HG03196 (cell line): ENCODE data around the gene GPR162.

Experiments
- ATAC-seq: cut with Tn5 transposase; IDR thresholded peaks from one replicate; pipeline ENCODE4 v1.9.1; 2021; ENCODE audit not compliant: unreplicated experiment

GPR162 gene

DNA sequence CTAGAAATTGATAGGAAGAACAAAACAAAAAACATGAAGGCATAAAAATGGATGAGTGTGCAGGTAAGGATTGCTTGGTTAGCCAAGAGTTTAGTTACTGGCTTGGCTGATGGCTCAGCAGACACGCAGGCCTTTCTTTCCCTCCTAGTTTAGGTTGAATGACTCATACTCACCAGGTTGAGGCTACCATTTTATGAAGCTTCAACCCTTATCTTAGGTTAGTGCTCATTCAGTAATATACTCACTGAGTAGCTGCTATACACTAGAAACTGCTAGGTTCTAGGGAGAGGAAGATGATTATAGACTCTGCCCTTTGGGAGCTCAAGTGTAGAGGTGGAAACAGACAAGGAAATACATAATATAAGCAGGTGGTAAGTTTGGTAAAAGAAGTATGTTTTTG lies 12.6 kb downstream of the GPR162 start:
- ATAC-seq, result no peak

DNA sequence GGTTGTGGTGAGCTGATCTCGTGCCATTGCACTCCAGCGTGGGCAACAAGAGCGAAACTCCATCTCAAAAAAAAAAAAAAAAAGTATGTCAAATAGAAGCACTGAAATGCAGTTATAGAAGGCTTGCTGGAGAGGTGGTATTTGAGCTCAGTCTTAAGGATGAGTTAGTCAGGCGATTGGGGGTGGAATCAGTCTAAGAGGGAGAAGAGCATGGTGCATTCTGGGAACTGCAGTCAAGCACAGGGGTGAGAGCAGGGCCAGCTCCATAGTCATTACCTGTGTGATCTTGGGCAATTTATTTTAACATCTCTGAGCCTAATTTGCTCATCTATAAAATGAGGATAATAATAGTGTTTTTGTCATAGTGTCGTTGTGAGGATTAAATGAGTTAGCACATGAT lies 13.3 kb downstream of the GPR162 start:
- ATAC-seq, result no peak

DNA sequence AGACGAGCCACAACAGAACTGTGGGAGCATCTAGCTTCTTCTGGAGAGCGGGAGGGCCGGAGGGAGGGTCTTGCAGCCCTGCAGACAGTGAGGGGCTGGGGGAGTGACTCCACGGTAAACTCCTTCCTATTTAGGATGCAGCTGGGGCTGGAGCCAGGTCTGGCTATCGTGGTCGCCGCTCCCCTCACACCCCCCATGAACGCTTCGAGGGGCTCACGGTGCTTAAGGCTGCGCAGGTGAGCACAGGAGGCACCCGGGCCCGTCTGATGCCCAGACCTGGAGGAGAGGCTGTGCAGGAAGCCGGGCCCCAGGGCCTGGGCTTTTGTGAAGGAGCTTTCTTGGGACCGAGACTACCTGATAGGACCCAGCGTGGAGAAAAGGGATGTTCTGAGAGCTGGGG lies 15.2 kb downstream of the GPR162 start:
- ATAC-seq, result no peak

DNA sequence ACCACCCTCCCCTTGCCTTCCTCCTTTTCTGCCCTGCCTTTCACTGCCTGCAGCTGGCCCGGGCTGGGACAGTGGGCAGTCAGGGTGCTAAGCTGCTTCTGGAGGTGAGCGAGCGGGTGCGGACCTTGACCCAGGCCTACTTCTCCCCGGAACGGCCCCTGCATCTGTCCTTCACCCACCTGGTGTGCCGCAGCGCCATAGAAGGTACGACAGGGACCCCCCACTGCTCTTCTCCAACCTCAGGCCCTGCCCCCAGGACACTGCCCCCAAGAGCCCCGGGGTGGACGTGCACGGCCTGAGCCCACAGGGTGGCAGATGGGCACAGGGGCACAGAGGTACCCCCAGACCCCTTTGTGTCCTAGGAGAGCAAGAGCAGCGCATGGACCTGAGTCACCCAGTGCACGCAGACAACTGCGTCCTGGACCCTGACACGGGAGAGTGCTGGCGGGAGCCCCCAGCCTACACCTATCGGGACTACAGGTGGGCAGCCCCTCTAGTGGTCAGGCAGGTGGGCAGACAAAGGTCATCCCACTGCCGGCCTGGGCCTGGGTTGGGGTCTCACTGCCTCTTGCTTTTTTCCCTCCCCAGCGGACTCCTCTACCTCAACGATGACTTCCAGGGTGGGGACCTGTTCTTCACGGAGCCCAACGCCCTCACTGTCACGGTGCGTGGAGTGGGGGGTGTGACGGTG lies 15.9 kb downstream of the GPR162 start:
- ATAC-seq, result no peak

DNA sequence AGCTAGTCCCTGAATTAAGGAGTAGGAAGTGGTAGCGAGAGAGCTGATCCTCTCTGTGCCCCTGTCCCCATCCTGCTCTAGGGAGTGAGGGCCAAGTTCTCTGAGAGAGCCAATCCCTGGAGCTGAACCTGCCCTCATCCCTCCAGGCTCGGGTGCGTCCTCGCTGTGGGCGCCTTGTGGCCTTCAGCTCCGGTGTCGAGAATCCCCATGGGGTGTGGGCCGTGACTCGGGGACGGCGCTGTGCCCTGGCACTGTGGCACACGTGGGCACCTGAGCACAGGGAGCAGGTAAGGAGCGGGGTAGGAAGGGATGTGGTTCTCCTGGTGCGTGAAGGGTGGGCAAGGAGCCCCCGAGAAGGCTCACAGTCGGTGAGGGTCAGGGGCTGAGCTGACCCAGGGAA lies 17.2 kb downstream of the GPR162 start:
- ATAC-seq, result no peak

DNA sequence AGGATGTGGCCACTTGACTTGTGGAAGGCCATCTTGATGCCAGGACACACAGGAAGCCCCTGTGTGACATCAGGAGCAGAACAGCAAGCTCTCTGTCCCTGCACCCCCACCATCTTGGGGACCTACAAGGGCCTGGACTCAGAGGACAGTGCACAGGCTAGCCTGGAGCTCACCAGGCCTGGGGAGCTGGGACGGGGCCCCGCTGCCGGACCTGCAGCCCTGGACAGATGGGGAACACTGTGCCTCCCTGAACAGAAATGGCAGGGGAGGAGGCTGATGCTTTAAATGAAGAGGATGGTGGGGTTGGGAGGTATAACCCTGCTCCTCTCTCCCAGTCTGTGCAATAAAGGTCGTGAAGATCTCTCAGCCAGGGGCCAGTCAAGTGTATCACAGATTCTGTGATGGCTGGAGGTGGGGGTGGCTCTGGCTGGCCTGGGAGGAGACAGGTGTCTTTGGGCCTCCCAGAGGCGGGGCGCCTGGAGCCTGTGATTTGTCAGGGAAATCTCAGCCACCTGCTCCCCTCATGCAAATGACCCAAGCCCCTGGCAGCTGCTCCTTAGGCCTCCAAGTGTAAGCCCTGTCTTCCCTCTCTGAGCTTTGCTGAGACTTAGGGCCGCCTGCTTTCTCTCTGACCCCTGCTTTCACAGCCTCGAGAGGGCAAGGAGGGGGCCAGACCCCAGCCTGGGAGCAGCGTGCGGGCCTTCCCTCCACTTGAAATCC lies 18.0 kb downstream of the GPR162 start:
- peak; percentile 68 for ATAC-seq

DNA sequence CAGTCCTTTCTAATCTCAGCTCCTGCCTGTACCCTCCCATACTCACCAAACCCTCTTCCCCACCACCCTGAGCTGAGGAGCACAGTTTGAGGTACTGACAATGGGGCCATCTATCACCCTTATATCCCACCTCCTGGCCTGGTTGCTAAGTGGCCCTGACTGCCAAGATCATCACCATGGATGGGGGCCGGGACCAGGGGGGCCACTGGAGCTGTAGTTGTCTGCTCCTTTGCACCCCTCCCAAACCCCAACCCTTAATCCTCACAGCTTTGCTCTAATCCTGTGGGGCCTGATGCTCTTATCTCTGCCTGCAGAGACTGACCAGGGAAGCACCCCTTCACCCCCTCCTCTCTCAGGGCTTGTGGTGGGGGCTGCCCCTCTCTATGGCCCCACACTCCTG lies 18.7 kb downstream of the GPR162 start:
- ATAC-seq, result no peak

DNA sequence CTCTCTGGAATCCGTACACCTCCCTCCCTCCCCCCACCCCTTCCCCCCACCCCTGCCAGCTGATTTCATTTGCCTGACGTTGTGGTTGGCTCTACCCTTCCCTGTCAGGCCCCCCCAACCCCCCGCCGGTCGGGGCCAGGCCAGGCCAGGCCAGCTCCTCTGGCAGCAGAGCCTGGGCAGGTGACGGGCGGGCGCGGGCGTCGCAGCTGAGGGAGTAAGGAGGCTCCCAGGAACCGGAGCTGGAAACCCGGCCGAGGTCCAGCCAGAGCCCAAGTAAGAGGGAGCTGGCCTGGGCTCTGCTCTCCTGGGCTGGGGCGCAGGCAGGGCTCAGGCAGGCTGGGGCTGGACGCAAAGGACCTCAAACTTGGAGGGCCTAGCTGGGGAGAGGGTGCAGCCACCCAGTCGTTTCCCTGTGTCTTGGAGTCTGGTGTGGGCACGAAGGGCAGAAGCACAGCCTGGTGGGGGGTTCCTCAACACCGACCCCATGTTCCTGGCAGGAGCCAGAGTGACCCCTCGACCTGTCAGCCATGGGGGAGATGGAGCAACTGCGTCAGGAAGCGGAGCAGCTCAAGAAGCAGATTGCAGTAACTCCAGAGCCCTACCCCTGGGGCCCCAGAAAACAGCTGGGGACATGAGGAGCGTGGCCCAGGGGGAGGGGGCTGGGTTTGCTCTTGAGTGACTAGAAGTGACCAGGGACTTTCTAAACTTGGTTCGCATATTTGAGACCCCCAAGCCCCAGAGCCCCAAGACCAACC lies 19.3 kb downstream of the GPR162 start, which contains the start of gene GNB3:
Gene GNB3 (plus strand): TSS at position 165 of the 755 bp plus-strand sequence. CDS start 363 bp downstream, at position 528.
- ATAC-seq, result no peak

DNA sequence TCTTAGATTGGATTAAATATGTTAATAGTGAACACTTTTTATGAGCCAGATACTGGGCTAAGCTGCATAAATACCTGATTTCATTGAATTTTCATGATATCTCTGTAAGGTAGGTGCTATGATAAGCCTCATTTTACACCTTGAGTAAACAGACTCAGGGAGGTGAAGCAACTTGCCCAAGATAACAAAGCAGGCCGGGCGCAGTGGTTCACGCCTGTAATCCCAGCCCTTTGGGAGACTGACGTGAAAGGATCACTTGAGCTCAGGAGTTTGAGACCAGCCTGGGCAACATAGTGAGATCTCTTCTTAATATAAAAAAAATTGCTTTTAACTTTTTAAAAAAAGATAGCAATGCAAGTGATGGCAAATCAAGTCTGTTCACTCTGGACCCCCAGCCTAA lies 20.5 kb downstream of the GPR162 start:
- ATAC-seq, result no peak

DNA sequence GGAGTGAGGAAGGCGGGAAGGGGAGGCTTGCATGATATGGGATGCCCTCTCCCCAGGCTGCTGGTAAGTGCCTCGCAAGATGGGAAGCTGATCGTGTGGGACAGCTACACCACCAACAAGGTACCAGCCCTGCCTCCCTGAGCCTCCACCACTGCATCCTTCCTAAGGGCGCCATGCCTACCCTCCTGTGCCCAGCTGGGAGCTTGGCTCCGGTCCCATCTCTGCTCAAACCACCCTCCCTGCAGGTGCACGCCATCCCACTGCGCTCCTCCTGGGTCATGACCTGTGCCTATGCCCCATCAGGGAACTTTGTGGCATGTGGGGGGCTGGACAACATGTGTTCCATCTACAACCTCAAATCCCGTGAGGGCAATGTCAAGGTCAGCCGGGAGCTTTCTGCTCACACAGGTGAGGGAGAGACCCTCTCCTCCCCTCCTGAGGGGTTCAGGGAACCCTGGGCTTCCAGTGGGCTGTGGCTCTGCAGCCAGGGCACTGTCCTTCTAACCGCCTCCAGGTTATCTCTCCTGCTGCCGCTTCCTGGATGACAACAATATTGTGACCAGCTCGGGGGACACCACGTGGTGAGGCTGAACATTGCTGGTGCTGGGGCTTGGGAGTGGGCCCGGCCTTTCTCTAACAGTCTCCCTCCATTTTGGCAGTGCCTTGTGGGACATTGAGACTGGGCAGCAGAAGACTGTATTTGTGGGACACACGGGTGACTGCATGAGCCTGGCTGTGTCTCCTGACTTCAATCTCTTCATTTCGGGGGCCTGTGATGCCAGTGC lies 21.7 kb downstream of the GPR162 start:
- no peak for ATAC-seq

DNA sequence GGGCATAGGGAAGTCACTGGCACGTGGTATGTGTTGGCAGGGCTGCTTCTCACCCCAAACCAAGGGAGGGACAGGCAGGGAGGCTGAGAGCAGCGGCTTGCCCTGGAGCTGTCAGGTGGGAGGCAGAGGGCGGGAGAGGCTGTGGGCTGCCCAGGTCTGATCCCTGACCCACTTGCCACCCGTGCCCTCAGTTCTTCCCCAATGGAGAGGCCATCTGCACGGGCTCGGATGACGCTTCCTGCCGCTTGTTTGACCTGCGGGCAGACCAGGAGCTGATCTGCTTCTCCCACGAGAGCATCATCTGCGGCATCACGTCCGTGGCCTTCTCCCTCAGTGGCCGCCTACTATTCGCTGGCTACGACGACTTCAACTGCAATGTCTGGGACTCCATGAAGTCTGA lies 23.8 kb downstream of the GPR162 start:
- ATAC-seq, result no peak

DNA sequence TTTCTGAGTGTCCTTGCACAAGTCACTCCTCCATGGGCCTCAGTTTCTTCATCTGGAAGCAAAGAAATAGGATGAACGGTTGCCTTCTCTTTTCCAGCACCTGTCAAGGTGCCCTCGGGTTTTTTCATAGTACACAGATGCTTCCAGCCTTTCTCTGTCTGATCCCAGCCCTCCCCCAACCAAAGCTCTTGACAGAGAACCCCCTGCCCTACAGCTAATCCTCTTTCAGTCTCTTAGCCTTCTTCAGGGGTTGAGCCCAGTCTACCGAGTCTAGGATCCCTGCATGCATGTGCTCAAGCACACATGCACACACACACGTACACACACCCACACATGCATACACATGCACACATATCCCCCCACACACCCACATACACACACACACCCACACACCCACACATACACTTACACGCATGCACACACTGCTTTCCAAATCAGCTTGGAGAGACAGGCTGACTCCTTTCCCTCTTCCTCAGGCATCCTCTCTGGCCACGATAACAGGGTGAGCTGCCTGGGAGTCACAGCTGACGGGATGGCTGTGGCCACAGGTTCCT lies 24.8 kb downstream of the GPR162 start:
- ATAC-seq, result no peak

DNA sequence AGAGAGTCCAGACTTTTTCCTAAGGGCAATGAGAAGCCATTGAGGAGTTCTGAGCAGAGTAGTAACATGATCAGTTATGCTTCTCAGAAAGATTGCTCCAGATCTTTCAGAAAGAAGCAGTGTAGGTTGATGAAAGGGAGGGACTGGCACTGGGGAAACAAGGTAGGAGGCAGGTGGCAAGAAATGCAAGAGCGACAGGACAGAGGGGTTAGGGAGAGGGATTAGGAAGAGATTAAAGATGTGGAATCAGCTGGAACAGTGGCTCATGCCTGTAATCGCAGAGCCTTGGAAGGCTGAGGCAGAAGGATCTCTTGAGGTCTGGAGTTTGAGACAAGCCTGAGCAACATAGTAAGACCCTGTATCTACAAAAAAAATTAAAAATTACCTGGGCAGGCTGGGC lies 26.1 kb downstream of the GPR162 start:
- ATAC-seq, result no peak

DNA sequence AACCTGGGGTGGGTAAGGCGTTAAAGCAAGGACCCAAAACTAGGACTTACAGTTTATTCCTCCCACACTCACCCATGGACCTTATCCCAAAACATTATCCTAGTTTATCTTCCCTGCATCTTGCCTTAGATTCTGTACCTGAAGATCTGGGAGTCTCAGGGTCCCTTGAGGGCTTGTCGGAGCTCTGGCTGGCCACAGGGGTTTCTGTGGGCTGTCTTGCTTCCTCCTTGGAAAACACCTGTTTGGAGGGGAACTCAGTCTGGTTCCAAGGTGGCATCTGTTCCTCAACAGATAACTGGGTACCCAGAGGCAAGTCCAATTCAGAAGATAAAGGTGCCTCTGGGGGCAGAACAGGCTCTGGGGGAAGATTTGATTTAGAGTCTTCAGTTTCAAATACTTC lies 27.8 kb downstream of the GPR162 start:
- no peak for ATAC-seq

DNA sequence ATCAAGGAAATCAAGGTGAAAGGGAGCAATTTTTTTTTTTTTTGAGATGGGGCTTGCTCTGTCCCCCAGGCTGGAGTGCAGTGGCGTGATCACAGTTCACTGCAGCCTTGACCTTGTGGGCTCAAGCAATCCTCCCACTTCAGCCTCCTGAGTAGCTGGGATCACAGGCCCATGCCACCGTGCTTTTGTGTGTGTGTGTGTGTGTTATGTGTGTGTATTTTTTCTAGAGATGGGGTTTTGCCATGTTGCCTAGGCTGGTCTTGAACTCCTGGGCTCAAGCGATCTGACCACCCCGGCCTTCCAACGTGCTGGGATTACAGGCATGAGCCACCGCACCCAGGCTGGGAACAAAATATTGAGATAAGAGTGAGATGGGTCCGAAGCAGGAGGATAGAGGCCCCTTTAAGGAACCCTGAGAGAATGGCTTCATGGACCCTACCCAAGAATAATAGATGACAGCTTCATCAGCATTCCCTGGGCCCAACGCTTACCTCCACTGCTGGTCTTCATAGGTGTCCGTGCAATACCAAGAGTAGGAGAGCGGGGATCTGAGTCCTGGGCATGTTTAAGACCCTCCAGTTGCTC lies 28.4 kb downstream of the GPR162 start:
- no peak for ATAC-seq

DNA sequence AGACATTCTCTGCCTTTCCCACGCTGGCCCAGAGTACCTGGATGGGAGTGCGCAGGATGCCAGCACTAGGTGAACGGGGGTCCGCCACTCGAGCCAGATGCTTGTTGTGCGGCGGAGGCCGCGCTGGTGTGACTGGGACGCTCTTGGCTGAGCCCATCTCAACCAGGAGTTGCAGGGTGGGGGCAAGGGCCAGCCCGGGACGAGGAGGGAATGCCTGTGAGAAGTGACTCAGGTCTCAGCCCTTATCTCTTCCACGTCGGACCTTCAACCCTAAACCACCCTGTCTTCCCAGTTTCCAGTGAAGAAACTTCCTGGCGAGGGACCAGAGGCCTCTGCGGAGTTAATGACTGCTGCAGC lies 29.2 kb downstream of the GPR162 start:
- no peak for ATAC-seq

DNA sequence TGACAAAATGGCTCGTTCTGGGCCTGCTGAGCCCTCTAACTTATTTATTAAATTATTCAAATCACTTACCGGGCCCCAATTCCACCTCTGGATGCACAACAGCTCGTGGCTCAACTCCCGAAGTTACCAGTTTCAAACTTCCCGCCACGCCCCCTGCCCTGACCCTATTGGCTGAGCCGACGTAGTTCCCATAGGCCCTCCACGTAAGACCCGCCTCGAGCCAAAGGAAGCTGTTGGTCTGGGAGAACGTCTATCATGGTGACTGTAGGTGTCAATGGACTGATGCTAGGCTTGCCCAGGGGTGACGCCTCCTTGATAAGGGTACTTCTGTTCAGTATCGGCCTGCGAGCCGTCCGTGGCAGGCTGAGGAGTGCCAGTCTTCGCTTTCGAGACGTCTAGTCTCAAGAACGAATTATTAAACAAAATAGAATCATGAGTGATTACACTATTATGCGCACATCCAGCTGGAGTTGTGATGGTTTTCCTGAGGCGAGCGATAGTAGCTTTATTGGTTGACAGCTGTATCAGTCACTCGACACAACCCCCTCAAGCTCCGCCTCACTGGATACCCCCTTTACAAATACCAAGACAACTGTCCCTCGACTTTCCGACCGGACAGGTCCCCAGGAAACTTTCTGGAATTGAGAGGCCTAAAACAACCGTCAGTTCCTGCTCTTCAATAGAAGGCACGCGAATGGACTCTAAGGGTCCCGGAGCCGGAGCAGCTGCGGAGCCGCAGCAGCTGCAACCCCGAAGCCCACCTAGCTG lies 29.7 kb downstream of the GPR162 start, which contains the start of gene CDCA3:
Gene CDCA3 (minus strand): TSS at position 134 of the 768 bp plus-strand sequence. CDS start 334 bp downstream, outside the sequence.
- peak; percentile 48 for ATAC-seq

DNA sequence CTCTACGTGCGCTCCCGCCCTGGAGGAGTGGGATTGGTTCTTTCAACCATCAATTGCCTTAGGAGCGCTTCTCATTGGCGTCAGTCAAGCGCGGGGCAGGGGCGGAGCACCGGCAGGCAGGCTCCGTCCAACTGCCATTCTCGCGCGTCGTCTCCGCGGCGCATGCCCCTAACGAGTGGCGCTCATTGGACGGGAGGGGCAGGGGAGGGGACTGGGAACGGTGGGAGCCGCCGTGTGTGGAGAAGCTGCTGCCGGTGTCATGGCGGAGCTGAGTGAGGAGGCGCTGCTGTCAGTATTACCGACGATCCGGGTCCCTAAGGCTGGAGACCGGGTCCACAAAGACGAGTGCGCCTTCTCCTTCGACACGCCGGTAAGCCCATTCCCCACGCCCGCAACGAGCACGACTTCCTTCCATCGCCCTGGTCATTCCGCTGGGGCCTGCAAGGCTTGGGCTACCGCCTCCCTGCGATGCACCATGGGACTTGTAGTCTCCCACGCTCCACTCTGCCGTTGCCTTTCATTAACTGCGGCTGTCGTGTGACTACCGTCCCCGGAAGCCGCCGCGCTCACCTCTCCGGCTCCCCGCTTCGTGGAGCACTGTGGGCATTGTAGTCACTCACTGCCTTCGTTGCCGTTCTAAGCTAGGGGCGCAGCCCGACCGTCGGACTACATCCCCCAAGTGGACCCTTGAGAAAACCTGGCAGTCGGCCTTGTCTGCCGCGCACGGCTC lies 30.5 kb downstream of the GPR162 start, which contains the start of gene USP5:
Gene USP5 (plus strand): TSS at position 230 of the 730 bp plus-strand sequence. CDS start 30 bp downstream, at position 260.
- ATAC-seq, result peak; percentile 77
